B cell (primary cell): ENCODE measurements around the gene TOMM22. TPM values are rescaled to one million over a fixed set of nuclear protein-coding genes. Genes with fewer than 3 reads are reported as not detected.

ENCODE experiments used
- ATAC-seq: fragments of 200-7000 bp; cut with Tn5 transposase; one replicate; pipeline ENCODE4 v1.10.0; 2021; ENCODE audit warnings: low read depth, mild to moderate bottlenecking, moderate number of reproducible peaks, moderate library complexity
- CTCF ChIA-PET: fragments of 350-600 bp; sonication (Branson Sonifier 250); formaldehyde crosslinking; loops from one replicate; lab custom pipeline; 2021; ENCODE audit warnings: antibody characterized with exemption, inconsistent platforms; lab: Charles Lee
- POLR2A ChIA-PET: fragments of 350-600 bp; sonication (Branson Sonifier 250); formaldehyde crosslinking; loops from one replicate; lab custom pipeline; 2021; ENCODE audit warnings: antibody characterized with exemption; lab: Charles Lee
- DNase-seq: peaks from one replicate; pipeline ENCODE4 v3.0.0; 2013
- H2AFZ ChIP-seq: 2 replicates; pipeline ENCODE4 v1.6.1; 2012; ENCODE audit warnings: mild to moderate bottlenecking, low read depth, low read length; ENCODE audit not compliant: insufficient read depth, poor library complexity, severe bottlenecking
- H3K27ac ChIP-seq, 2 donors: 1 replicate in 1 of 2; 2 replicates in 1 of 2; pipeline ENCODE4 v1.5.1; 2012 to 2013; ENCODE audit warnings: low read length in 2 of 2, mild to moderate bottlenecking in 2 of 2, moderate library complexity in 1 of 2
- H3K27me3 ChIP-seq, 4 experiments: fragments of 200-600 bp in 1 of 4; sonication (generic) in 1 of 4; replicated peaks in 1 of 4; 1 replicate in 2 of 4; 2 replicates in 2 of 4; pipeline versions ENCODE4 v1.6.1 to v1.7.0; 2013 to 2016; ENCODE audit warnings: low read length in 3 of 4, mild to moderate bottlenecking in 2 of 4, mixed read lengths in 1 of 4, moderate library complexity in 1 of 4; ENCODE audit not compliant: insufficient read depth in 4 of 4, control insufficient read depth in 3 of 4; ENCODE audit errors: control extremely low read depth in 1 of 4
- H3K36me3 ChIP-seq, 2 experiments: replicated peaks in 1 of 2; 1 replicate in 1 of 2; 2 replicates in 1 of 2; pipeline versions ENCODE4 v1.6.1 to v1.7.1; 2013; ENCODE audit warnings: low read length in 1 of 2; ENCODE audit not compliant: insufficient read depth in 2 of 2, control insufficient read depth in 1 of 2; ENCODE audit errors: control extremely low read depth in 1 of 2, extremely low read depth in 1 of 2
- H3K4me1 ChIP-seq, 2 donors: fragments of 200-600 bp in 1 of 2; sonication (generic) in 1 of 2; 1 replicate in 1 of 2; 2 replicates in 1 of 2; pipeline versions ENCODE4 v1.5.1 to v1.6.1; 2013 to 2017; ENCODE audit warnings: low read length in 2 of 2; ENCODE audit not compliant: control insufficient read depth in 2 of 2, insufficient read depth in 2 of 2
- H3K4me2 ChIP-seq: replicated peaks from 2 replicates; pipeline ENCODE3; 2012; ENCODE audit warnings: mild to moderate bottlenecking, low read depth, low read length; ENCODE audit not compliant: poor library complexity, severe bottlenecking
- H3K4me3 ChIP-seq, 5 experiments: fragments of 200-600 bp in 1 of 5; sonication (generic) in 1 of 5; 1 replicate in 3 of 5; 2 replicates in 2 of 5; pipeline versions ENCODE4 v1.5.1 to v1.7.0; 2011 to 2016; ENCODE audit warnings: low read length in 4 of 5, mild to moderate bottlenecking in 4 of 5, low read depth in 2 of 5, control low read depth in 1 of 5, moderate library complexity in 1 of 5; ENCODE audit not compliant: insufficient read depth in 1 of 5; ENCODE audit errors: control extremely low read depth in 1 of 5, extremely low read depth in 1 of 5
- H3K79me2 ChIP-seq: fragments of 200-600 bp; sonication (generic); one replicate; pipeline ENCODE4 v1.6.0; 2016; ENCODE audit warnings: low read length; ENCODE audit not compliant: control insufficient read depth, insufficient read depth
- H3K9ac ChIP-seq: fragments of 200-600 bp; sonication (generic); 2 replicates; pipeline ENCODE4 v1.6.1; 2017; ENCODE audit warnings: mild to moderate bottlenecking, low read length, moderate library complexity
- H3K9me3 ChIP-seq, 3 donors: one replicate each; pipeline versions ENCODE4 v1.6.1 to v1.7.1; 2013; ENCODE audit warnings: low read length in 2 of 3; ENCODE audit not compliant: control insufficient read depth in 2 of 3, insufficient read depth in 1 of 3; ENCODE audit errors: control extremely low read depth in 1 of 3
- H4K20me1 ChIP-seq: 2 replicates; pipeline ENCODE4 v1.6.0; 2012; ENCODE audit warnings: mild to moderate bottlenecking, low read length; ENCODE audit not compliant: insufficient read depth, control insufficient read depth, poor library complexity, severe bottlenecking
- H3K27ac Mint-ChIP-seq: one replicate; pipeline ENCODE4 v1.8.0; 2021; ENCODE audit warnings: mixed read lengths
- H3K27me3 Mint-ChIP-seq: one replicate; pipeline ENCODE4 v1.8.0; 2021; ENCODE audit warnings: mixed read lengths
- H3K4me1 Mint-ChIP-seq: one replicate; pipeline ENCODE4 v1.8.0; 2021; ENCODE audit warnings: mixed read lengths
- H3K4me3 Mint-ChIP-seq: one replicate; pipeline ENCODE4 v1.8.0; 2021; ENCODE audit warnings: mixed read lengths
- H3K9me3 Mint-ChIP-seq: one replicate; pipeline ENCODE4 v1.8.0; 2022; ENCODE audit warnings: mixed read lengths; ENCODE audit not compliant: insufficient read depth
- EZH2 ChIP-seq: IDR thresholded peaks from 2 replicates; pipeline ENCODE4 v1.6.1; 2012; ENCODE audit warnings: borderline replicate concordance, low read depth, mild to moderate bottlenecking, moderate library complexity, low read length; ENCODE audit not compliant: insufficient read depth, poor library complexity, severe bottlenecking
- WGBS: methylation state at CpG from one replicate; pipeline ENCODE4 v1.1.5; 2013; ENCODE audit warnings: missing lambda C conversion rate; ENCODE audit not compliant: insufficient coverage; 5-methylcytosine and 5-hydroxymethylcytosine counted together
- intact Hi-C: fragments of 100-400 bp; cut with micrococcal nuclease; formaldehyde crosslinking; loops from one replicate; pipeline ENCODE4 v1.10.0; 2022
- polyA plus RNA-seq: library from polyadenylated mRNA; depleted of rRNA; stranded (reverse); fragments of >200 nt; gene quantifications from 2 replicates; pipeline ENCODE4 v1.2.3, GENCODE V29; 2012
- total RNA-seq, 2 donors: library from RNA; stranded (reverse); fragments of 120-200 nt in 1 of 2; gene quantifications; 1 replicate in 1 of 2; 2 replicates in 1 of 2; pipeline versions ENCODE4 v1.2.3 to v1.2.4, GENCODE V29; 2013 to 2022
- TF ChIP-seq, protein P1 (sequence below): fragments of 200-600 bp; IDR thresholded peaks from one replicate; pipeline ENCODE4 v1.8.0; 2022; ENCODE audit warnings: antibody characterized with exemption, mild to moderate bottlenecking

TOMM22 gene
- total and polyA plus RNA-seq, 2 donors (not counting 1 experiment from before 2014, with no cell fraction given): 21.5 to 47.6 TPM

- Histone ChIP-seq H3K27me3 (no peaks in the 10 kb centered on the region), H3K4me3 (peak overlapping the region; percentile 64 to 93 (median 88)), H3K36me3 (peaks cover 0 to 17% of the 10 kb centered on the region in 2 experiments), H3K9me3 (no peaks in the 10 kb centered on the region), H2AFZ (peak overlapping the region; percentile 53), H3K9ac (peak overlapping the region; percentile 90), H3K79me2 (peaks cover 64% of the 10 kb centered on the region), H3K4me1 (peaks cover 51 to 54% of the 10 kb centered on the region in 2 donors), H3K4me2 (peak overlapping the region; percentile 87), H3K27ac (peak overlapping the region; percentile 59 to 91), H4K20me1 (peaks cover 53% of the 10 kb centered on the region)
- H3K4me1 Mint-ChIP-seq: peaks cover 71% of the 10 kb centered on the region
- ChIA-PET CTCF (interaction anchor here (0.6 to 6.6 kb wide), 6 partner anchors 18 to 133 kb away, joined by 3 to 35 read pairs (median 4); partner anchors contain the start of gene TOMM22), POLR2A (interaction anchor here (0.9 to 1.5 kb wide), 4 partner anchors 26 to 525 kb away, joined by 3 to 5 read pairs (median 4); partner anchors contain the start of genes CBX6 and PLA2G6)
- peak; percentile 59 for DNase-seq
- no peaks in the 10 kb centered on the region for H3K27me3 Mint-ChIP-seq
- ATAC-seq: no peak
- peak overlapping the region; percentile 94 for H3K4me3 Mint-ChIP-seq
- intact Hi-C loops: loop anchor here (5.0 to 10.0 kb wide), 2 partner anchors 522 to 611 kb away; partner anchors contain the start of genes PLA2G6 and RPL3
- peak overlapping the region; percentile 98 for H3K27ac Mint-ChIP-seq
- WGBS: under 1% methylated on average over 80 of the region's 80 CpGs
- TF ChIP-seq EZH2: no peak
- TF ChIP-seq, protein P1, sequence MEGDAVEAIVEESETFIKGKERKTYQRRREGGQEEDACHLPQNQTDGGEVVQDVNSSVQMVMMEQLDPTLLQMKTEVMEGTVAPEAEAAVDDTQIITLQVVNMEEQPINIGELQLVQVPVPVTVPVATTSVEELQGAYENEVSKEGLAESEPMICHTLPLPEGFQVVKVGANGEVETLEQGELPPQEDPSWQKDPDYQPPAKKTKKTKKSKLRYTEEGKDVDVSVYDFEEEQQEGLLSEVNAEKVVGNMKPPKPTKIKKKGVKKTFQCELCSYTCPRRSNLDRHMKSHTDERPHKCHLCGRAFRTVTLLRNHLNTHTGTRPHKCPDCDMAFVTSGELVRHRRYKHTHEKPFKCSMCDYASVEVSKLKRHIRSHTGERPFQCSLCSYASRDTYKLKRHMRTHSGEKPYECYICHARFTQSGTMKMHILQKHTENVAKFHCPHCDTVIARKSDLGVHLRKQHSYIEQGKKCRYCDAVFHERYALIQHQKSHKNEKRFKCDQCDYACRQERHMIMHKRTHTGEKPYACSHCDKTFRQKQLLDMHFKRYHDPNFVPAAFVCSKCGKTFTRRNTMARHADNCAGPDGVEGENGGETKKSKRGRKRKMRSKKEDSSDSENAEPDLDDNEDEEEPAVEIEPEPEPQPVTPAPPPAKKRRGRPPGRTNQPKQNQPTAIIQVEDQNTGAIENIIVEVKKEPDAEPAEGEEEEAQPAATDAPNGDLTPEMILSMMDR: no peak
- H3K9me3 Mint-ChIP-seq: no peaks in the 10 kb centered on the region
Measured at GRCh38 chr22:38706101-38706900, 24.5 kb downstream of the TOMM22 start.
